SU-DHL-6 (cell line): ENCODE results near the gene KRTAP3-1.

Experiments
- H2AFZ ChIP-seq: fragments of 200-600 bp; sonication (generic); 2 replicates; pipeline ENCODE4 v1.6.1; 2014; ENCODE audit warnings: low read depth, mild to moderate bottlenecking, moderate library complexity, mixed read lengths, antibody characterized with exemption, low read length; ENCODE audit not compliant: severe bottlenecking
- H3F3A ChIP-seq: fragments of 200-600 bp; shearing (Covaris generic); 2 replicates; pipeline ENCODE4 v1.6.0; 2016; ENCODE audit warnings: antibody characterized with exemption, mild to moderate bottlenecking; ENCODE audit not compliant: insufficient read depth
- H3K27ac ChIP-seq: fragments of 200-600 bp; sonication (generic); 2 replicates; pipeline ENCODE4 v1.5.1; 2016; ENCODE audit warnings: low read depth, mild to moderate bottlenecking, low read length, moderate library complexity, mixed read lengths
- H3K27me3 ChIP-seq: fragments of 200-600 bp; sonication (generic), shearing (Covaris generic); 2 replicates; pipeline ENCODE4 v1.6.0; 2014; ENCODE audit warnings: mild to moderate bottlenecking, low read length
- H3K36me3 ChIP-seq: fragments of 200-600 bp; sonication (generic); 2 replicates; pipeline ENCODE4 v1.6.1; 2014; ENCODE audit warnings: mild to moderate bottlenecking, low read length, mixed read lengths
- H3K4me2 ChIP-seq: fragments of 300-600, 200-600 bp; shearing (Covaris generic), sonication (generic); 2 replicates; pipeline ENCODE4 v1.6.0; 2014; ENCODE audit warnings: low read length, low read depth, mild to moderate bottlenecking; ENCODE audit not compliant: poor library complexity, severe bottlenecking
- H3K4me3 ChIP-seq: fragments of 200-600 bp; sonication (generic); 2 replicates; pipeline ENCODE4 v1.5.1; 2014; ENCODE audit warnings: antibody characterized with exemption, low read length, mild to moderate bottlenecking, mixed read lengths; ENCODE audit not compliant: insufficient read depth, poor library complexity, severe bottlenecking
- H3K79me2 ChIP-seq: fragments of 200-600 bp; sonication (generic); 2 replicates; pipeline ENCODE4 v1.6.1; 2014; ENCODE audit warnings: mild to moderate bottlenecking, low read length, moderate library complexity; ENCODE audit not compliant: insufficient read depth
- H3K9ac ChIP-seq: fragments of 200-600 bp; sonication (generic); 2 replicates; pipeline ENCODE4 v1.7.0; 2014; ENCODE audit warnings: mild to moderate bottlenecking, low read length
- H3K9me2 ChIP-seq: fragments of 200-600 bp; sonication (generic); replicated peaks from 2 replicates; pipeline ENCODE4 v1.6.1; 2014; ENCODE audit warnings: low read length; ENCODE audit not compliant: insufficient read depth
- H3K9me3 ChIP-seq: fragments of 200-600 bp; sonication (generic); 2 replicates; pipeline ENCODE4 v1.6.1; 2014; ENCODE audit warnings: low read length, mixed read lengths; ENCODE audit not compliant: insufficient read depth
- H4K20me1 ChIP-seq: fragments of 200-600 bp; sonication (generic); 2 replicates; pipeline ENCODE4 v1.6.1; 2014; ENCODE audit warnings: low read depth, mild to moderate bottlenecking, antibody characterized with exemption, low read length, moderate library complexity, mixed read lengths
- CTCF ChIP-seq: fragments of 200-600 bp; sonication (generic); IDR thresholded peaks from one replicate; pipeline ENCODE4 v1.5.1; 2017; ENCODE audit warnings: antibody characterized with exemption, mild to moderate bottlenecking, low read length, moderate library complexity; ENCODE audit not compliant: insufficient read depth, poor library complexity, severe bottlenecking
- EZH2phosphoT487 ChIP-seq: fragments of 200-600 bp; sonication (generic), shearing (Covaris generic); conservative IDR thresholded peaks from 2 replicates; pipeline ENCODE4 v1.6.1; 2018; ENCODE audit warnings: mild to moderate bottlenecking, antibody characterized with exemption, low read length, moderate library complexity, mixed read lengths

KRTAP3-1 gene

GRCh38 chr17:41018541-41018940, 9.6 kb upstream of the KRTAP3-1 start:
- no peaks in the 10 kb centered on the region for H3K9me3 ChIP-seq
- no peak for TF ChIP-seq EZH2phosphoT487
- no peak overlapping the region for H3K9ac ChIP-seq
- H3K79me2 ChIP-seq, result no peaks in the 10 kb centered on the region
- no peak overlapping the region for H2AFZ ChIP-seq
- no peak overlapping the region for H3K27ac ChIP-seq
- H3K4me2 ChIP-seq, result no peak overlapping the region
- no peaks in the 10 kb centered on the region for H3K36me3 ChIP-seq
- H3F3A ChIP-seq, result no peaks in the 10 kb centered on the region
- H4K20me1 ChIP-seq, result no peaks in the 10 kb centered on the region
- no peak overlapping the region for H3K4me3 ChIP-seq
- H3K27me3 ChIP-seq, result no peaks in the 10 kb centered on the region
- H3K9me2 ChIP-seq, result no peaks in the 10 kb centered on the region

- no peak overlapping the region for H3K9ac ChIP-seq
- H3K9me3 ChIP-seq, result no peaks in the 10 kb centered on the region
- H3F3A ChIP-seq, result no peaks in the 10 kb centered on the region
- H3K27me3 ChIP-seq, result no peaks in the 10 kb centered on the region
- H3K4me3 ChIP-seq, result no peak overlapping the region
- no peaks in the 10 kb centered on the region for H3K36me3 ChIP-seq
- no peak for TF ChIP-seq CTCF
- H3K4me2 ChIP-seq, result no peak overlapping the region
- no peak overlapping the region for H2AFZ ChIP-seq
- H4K20me1 ChIP-seq, result no peaks in the 10 kb centered on the region
- H3K27ac ChIP-seq, result no peak overlapping the region
- H3K9me2 ChIP-seq, result no peaks in the 10 kb centered on the region
- no peaks in the 10 kb centered on the region for H3K79me2 ChIP-seq
These were observed 7.8 kb upstream of the KRTAP3-1 start for GRCh38 chr17:41016578-41017215.

GRCh38 chr17:41015454-41015853, 6.5 kb upstream of the KRTAP3-1 start:
- Histone ChIP-seq H2AFZ (no peak overlapping the region), H3K9me3 (no peaks in the 10 kb centered on the region), H3K9me2 (no peaks in the 10 kb centered on the region), H3K36me3 (no peaks in the 10 kb centered on the region), H4K20me1 (no peaks in the 10 kb centered on the region), H3K4me2 (no peak overlapping the region), H3K27me3 (no peaks in the 10 kb centered on the region), H3K27ac (no peak overlapping the region), H3K9ac (no peak overlapping the region), H3F3A (no peaks in the 10 kb centered on the region), H3K79me2 (no peaks in the 10 kb centered on the region), H3K4me3 (no peak overlapping the region)
- TF ChIP-seq CTCF (no peak), EZH2phosphoT487 (no peak)

GRCh38 chr17:41013606-41014005, 4.7 kb upstream of the KRTAP3-1 start:
- no peak for TF ChIP-seq EZH2phosphoT487
- TF ChIP-seq CTCF, result no peak
- Histone ChIP-seq H3K9ac (no peak overlapping the region), H3F3A (no peaks in the 10 kb centered on the region), H3K36me3 (no peaks in the 10 kb centered on the region), H3K4me2 (no peak overlapping the region), H4K20me1 (no peaks in the 10 kb centered on the region), H2AFZ (no peak overlapping the region), H3K9me2 (no peaks in the 10 kb centered on the region), H3K4me3 (no peak overlapping the region), H3K27ac (no peak overlapping the region), H3K9me3 (no peaks in the 10 kb centered on the region), H3K79me2 (no peaks in the 10 kb centered on the region), H3K27me3 (no peaks in the 10 kb centered on the region)
